Measurements from ENCODE around the gene VKORC1L1. TPM values are rescaled to one million over a fixed set of nuclear protein-coding genes. Genes with fewer than 3 reads are reported as not detected.

The VKORC1L1 gene
- total and polyA plus RNA-seq, 4 donors, result 9.8 to 14.6 (median 11.7) TPM

- TF ChIP-seq ATF3 (IDR thresholded peaks at IDR 0.05) (no peak), RAD21 (IDR thresholded peaks at IDR 0.05) (no peak), MAX (IDR thresholded peaks at IDR 0.05) (no peak), YY1 (IDR thresholded peaks at IDR 0.05) (no peak), SP1 (IDR thresholded peaks at IDR 0.05) (no peak), CTCF (IDR thresholded peaks at IDR 0.05; ENCODE audit: low read depth, low read length, missing input control) (no peak)
Measured at GRCh38 chr7:65971021-65971420, 98.1 kb downstream of the VKORC1L1 start (continued).

GRCh38 chr7:65972976-65973375, 100.1 kb downstream of the VKORC1L1 start:
- Histone ChIP-seq H3K27me3 (ENCODE audit: control insufficient read depth in 4 of 4, insufficient read depth in 4 of 4, low read length in 3 of 4) (no peaks in the 10 kb centered on the region), H3K9ac (ENCODE audit: low read depth in 1 of 2, low read length in 2 of 2) (no peak overlapping the region), H3K4me1 (ENCODE audit: control insufficient read depth in 4 of 4, insufficient read depth in 4 of 4, low read length in 3 of 4) (peaks cover 0 to 4% (median 0%) of the 10 kb centered on the region in 4 donors), H3K27ac (ENCODE audit: low read depth in 1 of 2, low read length in 2 of 2) (no peak overlapping the region), H3K4me3 (ENCODE audit: low read depth in 1 of 3, low read length in 3 of 3) (no peak overlapping the region), H3K9me3 (ENCODE audit: control insufficient read depth in 4 of 4, low read length in 3 of 4) (no peaks in the 10 kb centered on the region), H3K36me3 (ENCODE audit: control insufficient read depth in 4 of 4, insufficient read depth in 3 of 4, low read depth in 1 of 4, low read length in 3 of 4) (peaks cover 12 to 71% (median 41%) of the 10 kb centered on the region in 4 donors)
- no peak for TF ChIP-seq REST (IDR thresholded peaks at IDR 0.05)
- no peak for TF ChIP-seq TAF1 (conservative IDR thresholded peaks at IDR 0.05)
- TF ChIP-seq JUND (IDR thresholded peaks at IDR 0.05), result no peak
- no peak for TF ChIP-seq RXRA (IDR thresholded peaks at IDR 0.05)
- no peak for TF ChIP-seq HNF4G (IDR thresholded peaks at IDR 0.05)
- no peak for TF ChIP-seq SP1 (IDR thresholded peaks at IDR 0.05)
- TF ChIP-seq ZBTB33 (IDR thresholded peaks at IDR 0.05), result no peak
- no peak for TF ChIP-seq CTCF (IDR thresholded peaks at IDR 0.05; ENCODE audit: low read depth, low read length, missing input control)
- no peak for TF ChIP-seq FOXA1 (IDR thresholded peaks at IDR 0.05)
- TF ChIP-seq NR2F2 (IDR thresholded peaks at IDR 0.05), result no peak
- no peak for TF ChIP-seq YY1 (IDR thresholded peaks at IDR 0.05)
- TF ChIP-seq ATF3 (IDR thresholded peaks at IDR 0.05), result no peak
- no peak for TF ChIP-seq HNF4A (conservative IDR thresholded peaks at IDR 0.05)
- TF ChIP-seq MAX (IDR thresholded peaks at IDR 0.05), result no peak
- TF ChIP-seq EGR1 (IDR thresholded peaks at IDR 0.05; ENCODE audit: low read depth in 2 of 2), result no peak
- WGBS, result 98% methylated on average over 13 of the region's 13 CpGs
- no peak for DNase-seq (ENCODE audit: low spot score)
